ENCODE measurements around the gene POLN.

POLN gene

DNA sequence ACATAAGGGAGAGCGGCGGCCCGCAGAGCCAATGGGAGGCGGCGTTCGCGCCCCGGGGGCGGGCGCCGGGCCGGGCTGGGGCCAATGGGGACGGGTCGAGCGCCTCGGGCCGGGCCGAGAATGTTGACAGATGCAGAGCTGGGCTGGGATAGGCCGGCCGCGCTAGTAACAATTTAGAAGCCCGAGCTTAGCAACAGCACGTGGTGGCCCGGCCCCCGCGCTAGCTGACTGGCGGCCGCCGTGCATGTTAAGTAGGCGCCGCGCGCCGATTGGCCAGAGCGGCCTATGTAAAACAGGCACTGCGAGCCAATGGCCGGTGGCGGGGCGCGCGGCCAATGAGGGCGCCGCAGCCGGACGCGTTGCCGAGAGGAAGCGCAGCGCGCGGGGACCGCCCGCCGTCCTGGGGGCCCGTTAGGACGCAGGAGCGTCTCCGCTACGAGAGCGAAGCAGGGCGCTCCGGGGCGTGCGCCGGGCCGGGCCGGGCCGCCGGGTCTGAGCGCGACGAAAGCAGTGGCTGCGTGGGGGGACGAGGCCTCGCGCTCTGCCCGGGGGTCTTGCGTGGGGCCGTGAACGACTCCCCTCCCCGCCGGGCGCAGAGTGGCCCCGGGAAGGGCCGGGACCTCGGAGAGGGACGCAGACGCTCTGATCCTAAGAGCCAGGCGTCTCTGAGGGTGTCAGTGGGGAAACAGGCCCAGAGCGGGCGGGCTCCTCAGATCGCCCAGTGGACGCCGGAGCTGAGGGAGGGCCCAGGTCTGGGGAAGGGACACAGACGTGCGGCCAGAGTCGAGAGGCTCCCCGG lies 20.4 kb upstream of the POLN start:
- TF ChIP-seq SIN3A (IDR thresholded peaks at IDR 0.05; ENCODE audit: borderline replicate concordance, insufficient read depth, low read length) (no peak), FOXP2 (optimal IDR thresholded peaks at IDR 0.05; ENCODE audit: borderline replicate concordance, extremely low read depth, extremely low read length, insufficient read depth) (no peak), POLR2AphosphoS5 (IDR thresholded peaks at IDR 0.05; ENCODE audit: low read depth, low read length) (peak; percentile 90), TAF1 (IDR thresholded peaks at IDR 0.05; ENCODE audit: borderline replicate concordance, insufficient read depth, low read length) (peak; percentile 58; the same call in 1 of the 2 replicates)
- TF ChIP-seq, protein P1, sequence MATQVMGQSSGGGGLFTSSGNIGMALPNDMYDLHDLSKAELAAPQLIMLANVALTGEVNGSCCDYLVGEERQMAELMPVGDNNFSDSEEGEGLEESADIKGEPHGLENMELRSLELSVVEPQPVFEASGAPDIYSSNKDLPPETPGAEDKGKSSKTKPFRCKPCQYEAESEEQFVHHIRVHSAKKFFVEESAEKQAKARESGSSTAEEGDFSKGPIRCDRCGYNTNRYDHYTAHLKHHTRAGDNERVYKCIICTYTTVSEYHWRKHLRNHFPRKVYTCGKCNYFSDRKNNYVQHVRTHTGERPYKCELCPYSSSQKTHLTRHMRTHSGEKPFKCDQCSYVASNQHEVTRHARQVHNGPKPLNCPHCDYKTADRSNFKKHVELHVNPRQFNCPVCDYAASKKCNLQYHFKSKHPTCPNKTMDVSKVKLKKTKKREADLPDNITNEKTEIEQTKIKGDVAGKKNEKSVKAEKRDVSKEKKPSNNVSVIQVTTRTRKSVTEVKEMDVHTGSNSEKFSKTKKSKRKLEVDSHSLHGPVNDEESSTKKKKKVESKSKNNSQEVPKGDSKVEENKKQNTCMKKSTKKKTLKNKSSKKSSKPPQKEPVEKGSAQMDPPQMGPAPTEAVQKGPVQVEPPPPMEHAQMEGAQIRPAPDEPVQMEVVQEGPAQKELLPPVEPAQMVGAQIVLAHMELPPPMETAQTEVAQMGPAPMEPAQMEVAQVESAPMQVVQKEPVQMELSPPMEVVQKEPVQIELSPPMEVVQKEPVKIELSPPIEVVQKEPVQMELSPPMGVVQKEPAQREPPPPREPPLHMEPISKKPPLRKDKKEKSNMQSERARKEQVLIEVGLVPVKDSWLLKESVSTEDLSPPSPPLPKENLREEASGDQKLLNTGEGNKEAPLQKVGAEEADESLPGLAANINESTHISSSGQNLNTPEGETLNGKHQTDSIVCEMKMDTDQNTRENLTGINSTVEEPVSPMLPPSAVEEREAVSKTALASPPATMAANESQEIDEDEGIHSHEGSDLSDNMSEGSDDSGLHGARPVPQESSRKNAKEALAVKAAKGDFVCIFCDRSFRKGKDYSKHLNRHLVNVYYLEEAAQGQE (IDR thresholded peaks at IDR 0.05; ENCODE audit: insufficient read depth in 1 of 2, low read depth in 2 of 2, low read length in 2 of 2), result no peak

DNA sequence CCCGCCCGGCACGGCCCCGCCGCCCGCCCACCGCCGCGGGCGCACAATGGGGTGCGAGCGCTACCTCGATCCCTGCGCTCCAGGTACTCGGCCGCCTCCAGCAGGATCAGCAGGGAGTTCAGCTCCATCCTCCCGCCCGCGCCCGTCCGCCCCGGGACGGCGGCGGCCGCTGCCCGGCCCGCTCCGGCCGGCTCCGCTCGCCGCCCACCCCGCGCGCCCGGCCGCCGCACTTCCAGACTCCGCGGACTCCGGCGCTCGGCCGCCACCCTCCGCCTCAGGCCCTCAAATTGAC lies 19.9 kb upstream of the POLN start, which contains the start of gene MXD4:
Gene MXD4 (minus strand): TSS at position 257 of the 292 bp plus-strand sequence. CDS start 129 bp downstream, at position 128.
- no peak for TF ChIP-seq TAF1 (IDR thresholded peaks at IDR 0.05; ENCODE audit: borderline replicate concordance, insufficient read depth, low read length)

DNA sequence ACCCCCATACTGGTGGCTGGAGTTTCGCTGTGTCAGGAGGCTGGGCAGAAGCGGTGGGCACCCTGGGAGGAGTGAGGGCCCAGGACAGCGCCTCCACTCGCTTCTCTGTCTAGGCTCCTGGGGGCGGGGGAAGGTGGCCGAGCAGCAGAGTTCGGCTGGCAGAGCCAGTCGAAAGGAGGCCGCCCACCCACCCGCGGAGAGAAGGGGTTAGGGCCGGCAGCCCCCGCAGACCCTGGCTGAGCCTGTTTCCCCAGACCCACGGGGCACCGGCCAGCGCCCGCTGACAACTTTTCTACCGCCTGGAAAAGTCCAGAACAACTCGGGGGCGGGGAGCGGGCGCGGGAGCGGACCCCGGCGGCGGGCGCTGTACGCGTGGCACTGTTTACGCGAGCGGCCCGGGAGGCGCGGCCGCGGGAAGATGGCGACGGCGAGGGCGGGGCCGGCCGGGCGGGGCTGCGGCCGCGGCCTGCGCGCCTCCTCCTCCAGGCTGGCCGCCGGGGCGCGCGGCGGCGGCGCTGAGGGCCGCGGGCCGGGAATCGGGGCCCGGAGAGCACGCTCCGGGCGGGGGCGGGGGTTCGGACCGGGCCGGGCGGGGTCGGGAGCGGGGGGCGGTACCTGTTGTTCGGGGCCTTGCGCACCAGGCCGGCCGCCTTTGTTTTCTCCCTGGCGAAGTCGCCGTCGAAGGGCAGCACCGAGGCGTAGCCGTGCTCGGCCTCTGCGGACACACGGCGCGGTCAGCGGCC lies 19.4 kb upstream of the POLN start:
- TF ChIP-seq SIN3A (IDR thresholded peaks at IDR 0.05; ENCODE audit: borderline replicate concordance, insufficient read depth, low read length), result peak; percentile 68; the same call in 1 of the 2 replicates
- no peak for TF ChIP-seq POLR2AphosphoS5 (IDR thresholded peaks at IDR 0.05; ENCODE audit: low read depth, low read length)
- no peak for TF ChIP-seq TAF1 (IDR thresholded peaks at IDR 0.05; ENCODE audit: borderline replicate concordance, insufficient read depth, low read length)

DNA sequence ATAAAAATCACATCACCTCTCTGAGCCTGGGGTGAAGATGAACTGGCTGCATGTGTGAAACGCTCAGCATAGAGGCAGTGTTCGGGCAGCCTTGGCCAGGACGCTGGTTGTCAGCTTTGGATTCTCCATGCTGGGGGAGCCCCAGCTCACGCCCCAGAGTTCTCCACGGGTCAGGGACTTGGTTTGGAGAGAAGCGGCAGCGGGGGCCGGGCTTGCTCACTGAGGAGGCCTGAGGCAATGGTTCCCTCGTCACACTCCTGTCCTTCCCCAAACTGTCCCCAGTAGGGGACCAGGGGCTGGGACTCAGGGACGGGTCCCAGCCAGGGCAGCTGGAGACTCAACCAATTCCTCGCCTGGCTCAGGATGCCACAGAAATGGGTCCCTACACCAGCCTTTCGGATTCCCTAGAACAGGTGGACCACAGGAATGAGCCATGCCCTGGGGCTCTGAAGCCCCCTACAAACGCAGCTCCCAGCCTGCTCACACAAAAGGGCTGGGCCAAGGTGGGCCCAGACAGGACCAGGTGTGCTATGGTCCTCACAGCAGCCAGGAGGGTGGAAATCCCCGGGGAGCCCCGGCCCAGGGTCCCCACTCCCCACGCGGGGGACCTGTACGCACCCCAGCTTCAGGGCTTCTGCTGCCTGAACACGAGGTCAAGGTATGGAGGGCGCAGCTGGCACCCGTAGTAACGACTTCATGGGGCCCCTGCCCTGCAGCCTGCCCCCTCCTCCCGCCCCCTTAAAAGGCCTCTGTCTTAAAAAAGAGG lies 18.6 kb upstream of the POLN start:
- no peak for TF ChIP-seq POLR2AphosphoS5 (IDR thresholded peaks at IDR 0.05; ENCODE audit: low read depth, low read length)
- no peak for TF ChIP-seq SIN3A (IDR thresholded peaks at IDR 0.05; ENCODE audit: borderline replicate concordance, insufficient read depth, low read length)
- no peak for TF ChIP-seq TAF1 (IDR thresholded peaks at IDR 0.05; ENCODE audit: borderline replicate concordance, insufficient read depth, low read length)
- no peak for TF ChIP-seq FOXP2 (optimal IDR thresholded peaks at IDR 0.05; ENCODE audit: borderline replicate concordance, extremely low read depth, extremely low read length, insufficient read depth)
- TF ChIP-seq, protein P1 (IDR thresholded peaks at IDR 0.05; ENCODE audit: insufficient read depth in 1 of 2, low read depth in 2 of 2, low read length in 2 of 2), result no peak

DNA sequence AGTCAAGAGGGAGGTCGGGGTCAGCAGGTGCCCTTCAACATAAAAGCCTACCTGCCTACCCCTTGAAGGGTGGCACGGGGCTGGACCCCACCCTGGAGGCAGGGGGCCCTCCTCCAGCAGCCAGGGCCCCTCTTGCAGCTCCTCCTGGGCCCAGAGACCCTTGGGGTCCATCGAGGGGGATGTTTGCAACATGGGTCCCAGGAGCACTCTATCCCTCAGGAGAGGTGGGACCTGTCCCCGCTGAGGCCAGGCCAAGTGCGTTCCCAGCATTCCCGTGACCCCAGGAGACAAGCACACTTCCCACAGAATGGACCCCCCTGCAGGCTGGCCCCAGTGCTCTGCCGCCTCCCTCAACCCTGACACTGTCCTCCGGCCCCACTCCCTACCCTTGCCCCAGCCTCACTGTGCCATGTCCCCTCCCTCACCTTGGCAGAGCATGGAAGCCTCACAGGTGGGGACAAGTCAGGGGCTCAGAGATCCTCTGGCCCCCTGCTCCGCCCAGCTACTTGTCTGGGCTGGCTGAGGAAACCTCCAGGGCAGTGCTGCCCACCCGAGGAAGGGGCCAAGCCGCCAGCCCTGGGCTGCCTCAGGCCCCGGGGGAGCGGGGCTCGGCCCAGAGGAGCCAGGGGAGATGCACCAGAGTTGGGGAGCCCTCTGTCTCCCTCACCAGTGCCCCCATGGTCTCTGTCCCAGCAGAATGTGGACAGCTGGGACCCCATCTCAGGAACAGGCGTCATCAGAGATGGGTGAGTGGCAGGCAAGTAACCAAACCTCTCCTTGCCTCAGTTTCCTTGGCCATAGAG lies 17.8 kb upstream of the POLN start:
- TF ChIP-seq TAF1 (IDR thresholded peaks at IDR 0.05; ENCODE audit: borderline replicate concordance, insufficient read depth, low read length), result no peak

DNA sequence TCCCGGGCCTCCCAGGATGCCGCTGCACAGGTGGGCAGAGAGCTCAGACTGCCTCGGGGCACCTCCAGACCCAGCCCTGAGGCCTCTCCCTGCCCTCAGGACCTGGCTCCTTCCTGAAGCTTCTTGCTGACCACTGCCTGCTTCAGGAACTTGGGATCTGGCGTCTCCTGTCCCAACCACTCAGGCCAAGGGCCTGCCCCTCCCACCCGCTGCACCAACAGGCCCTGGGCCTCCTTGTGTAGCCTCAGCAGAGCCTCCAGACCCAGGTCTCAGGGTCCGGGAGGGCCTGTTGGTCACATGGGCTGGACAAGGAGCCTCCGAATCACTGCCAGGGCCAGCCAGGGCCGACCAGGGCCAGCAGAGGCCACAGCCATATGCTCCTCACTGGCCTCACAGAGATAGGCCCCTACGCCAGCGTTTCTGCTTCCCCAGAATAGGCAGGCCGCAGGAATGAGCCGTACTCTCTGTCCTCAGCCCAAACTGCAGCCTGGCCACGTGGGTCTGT lies 17.2 kb upstream of the POLN start:
- TF ChIP-seq, protein P1 (IDR thresholded peaks at IDR 0.05; ENCODE audit: insufficient read depth in 1 of 2, low read depth in 2 of 2, low read length in 2 of 2), result no peak
- TF ChIP-seq TAF1 (IDR thresholded peaks at IDR 0.05; ENCODE audit: borderline replicate concordance, insufficient read depth, low read length), result no peak
- no peak for TF ChIP-seq FOXP2 (optimal IDR thresholded peaks at IDR 0.05; ENCODE audit: borderline replicate concordance, extremely low read depth, extremely low read length, insufficient read depth)
- TF ChIP-seq SIN3A (IDR thresholded peaks at IDR 0.05; ENCODE audit: borderline replicate concordance, insufficient read depth, low read length), result no peak
- no peak for TF ChIP-seq POLR2AphosphoS5 (IDR thresholded peaks at IDR 0.05; ENCODE audit: low read depth, low read length)
